Measurements from ENCODE around the gene LPAR5.

The LPAR5 gene

DNA sequence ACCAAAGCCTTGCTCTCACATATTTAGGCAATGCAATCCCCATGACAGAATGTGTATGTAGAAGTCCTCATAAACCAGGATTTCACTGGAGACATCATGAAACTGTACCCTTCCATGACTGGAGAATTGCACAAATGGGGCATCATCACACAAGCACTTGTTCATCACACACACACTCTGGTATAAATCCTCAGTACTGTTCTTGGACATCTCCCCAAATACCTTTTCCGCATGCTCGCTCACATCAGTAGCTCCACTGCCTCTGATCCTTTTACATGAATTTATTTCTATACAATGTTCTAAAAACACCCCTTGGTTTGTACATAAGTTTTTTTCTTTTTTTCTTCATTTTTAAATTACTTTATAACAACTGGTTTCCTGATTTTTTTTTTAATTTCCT is 30.5 kb upstream of the LPAR5 start:
- no peak for DNase-seq (ENCODE audit: extremely low spot score)
- TF ChIP-seq SUZ12 (IDR thresholded peaks at IDR 0.05) (no peak), FOXA1 (IDR thresholded peaks at IDR 0.05) (no peak), NFRKB (IDR thresholded peaks at IDR 0.05) (no peak), PKNOX1 (IDR thresholded peaks at IDR 0.05) (no peak), FOXK2 (IDR thresholded peaks at IDR 0.05) (no peak), BHLHE40 (IDR thresholded peaks at IDR 0.05; ENCODE audit: borderline replicate concordance) (no peak), LEF1 (IDR thresholded peaks at IDR 0.05; ENCODE audit: borderline replicate concordance) (no peak), L3MBTL2 (conservative IDR thresholded peaks at IDR 0.05) (no peak), FOXM1 (IDR thresholded peaks at IDR 0.05; ENCODE audit: borderline replicate concordance) (no peak), SP1 (IDR thresholded peaks at IDR 0.05) (no peak), ZNF384 (IDR thresholded peaks at IDR 0.05) (no peak), CTBP1 (IDR thresholded peaks at IDR 0.05; ENCODE audit: borderline replicate concordance) (no peak), ELF4 (IDR thresholded peaks at IDR 0.05) (no peak), HDGF (IDR thresholded peaks at IDR 0.05; ENCODE audit: borderline replicate concordance) (no peak), TARDBP (IDR thresholded peaks at IDR 0.05) (no peak)
- ChIA-PET CTCF (interaction anchor here (0.6 to 1.3 kb wide), 2 partner anchors 23 to 47 kb away, joined by 3 to 4 read pairs; partner anchors contain the start of gene ZNF384), POLR2A (interaction anchor here (1.2 to 6.6 kb wide), 4 partner anchors 23 to 98 kb away, joined by 3 to 59 read pairs (median 5); partner anchors contain the start of genes MLF2, NOP2 and ZNF384)

- DNase-seq (ENCODE audit: extremely low spot score) = no peak
- ChIA-PET POLR2A (interaction anchor here (1.0 to 6.6 kb wide), 3 partner anchors 24 to 97 kb away, joined by 3 to 59 read pairs (median 5); partner anchors contain the start of genes NOP2 and ZNF384), CTCF (interaction anchor here (1.2 to 2.2 kb wide), 3 partner anchors 20 to 102 kb away, joined by 6 read pairs; partner anchors contain the start of gene PTMS)
- no peak for TF ChIP-seq FOXK2 (IDR thresholded peaks at IDR 0.05)
- no peak for TF ChIP-seq NFRKB (IDR thresholded peaks at IDR 0.05)
- TF ChIP-seq FOXA1 (IDR thresholded peaks at IDR 0.05) = no peak
- TF ChIP-seq LEF1 (IDR thresholded peaks at IDR 0.05; ENCODE audit: borderline replicate concordance) = no peak
- no peak for TF ChIP-seq TARDBP (IDR thresholded peaks at IDR 0.05)
Measured at GRCh38 chr12:6664902-6665301, 29.1 kb upstream of the LPAR5 start.

DNA sequence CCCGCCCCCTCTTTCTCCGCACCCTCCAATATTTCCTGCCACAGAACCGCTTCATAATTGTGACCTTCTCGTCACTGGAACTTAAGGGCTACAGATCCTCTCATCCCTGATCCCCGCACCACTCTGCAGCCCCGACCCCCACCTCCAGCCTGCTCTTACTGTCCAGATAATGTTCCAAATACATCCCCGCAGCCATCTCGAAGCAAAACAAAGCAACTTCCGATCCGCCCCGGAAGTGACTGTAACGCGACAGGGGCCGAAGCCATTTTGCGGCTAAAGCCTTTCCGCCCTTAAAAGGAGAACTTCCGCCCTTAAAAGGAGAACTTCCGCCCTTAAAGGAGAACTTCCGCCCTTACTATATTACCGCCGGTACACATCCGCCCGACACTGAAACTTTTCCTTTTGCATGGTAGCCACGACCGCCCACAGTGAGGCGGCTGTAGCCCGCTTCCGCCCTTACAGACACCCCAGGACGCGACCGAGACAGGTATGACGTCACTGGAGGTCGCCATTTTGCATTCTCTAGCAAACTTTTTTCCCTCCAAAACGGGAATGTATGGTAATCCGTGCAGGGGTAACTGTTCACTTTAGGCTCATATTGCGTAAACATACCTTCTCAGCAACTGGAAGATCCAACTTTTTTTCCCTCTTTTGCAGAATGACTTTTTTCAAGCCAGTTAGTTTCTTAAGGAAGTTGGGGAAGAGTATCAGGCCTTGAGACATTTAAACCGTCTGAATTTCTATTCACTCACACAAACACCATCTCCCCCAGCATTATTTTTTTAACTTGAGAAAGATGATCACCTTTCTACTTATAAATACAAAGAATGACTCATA is 27.4 kb upstream of the LPAR5 start, which contains the start of gene ING4:
TSS of gene ING4 (minus strand) at position 214 of the 837 bp plus-strand sequence. CDS start at position 196, 18 bp downstream.
- POLR2A ChIA-PET = interaction anchor here (6.6 kb wide), 1 partner anchor 26 kb away, joined by 59 read pairs; the partner anchor contains the start of gene ZNF384
- DNase-seq (ENCODE audit: extremely low spot score) = peak; percentile 98
- no peak for TF ChIP-seq ZNF384 (IDR thresholded peaks at IDR 0.05)
- TF ChIP-seq HDGF (IDR thresholded peaks at IDR 0.05; ENCODE audit: borderline replicate concordance) = no peak
- TF ChIP-seq BHLHE40 (IDR thresholded peaks at IDR 0.05; ENCODE audit: borderline replicate concordance) = no peak
- TF ChIP-seq SP1 (IDR thresholded peaks at IDR 0.05) = no peak
- TF ChIP-seq FOXA1 (IDR thresholded peaks at IDR 0.05) = no peak
- TF ChIP-seq PKNOX1 (IDR thresholded peaks at IDR 0.05) = peak; percentile 78
- 0 out of 2 replicates have a peak, but pooled peaks have one; percentile 31 for TF ChIP-seq NFRKB (IDR thresholded peaks at IDR 0.05)
- no peak for TF ChIP-seq ARNT (IDR thresholded peaks at IDR 0.05)
- TF ChIP-seq CTBP1 (IDR thresholded peaks at IDR 0.05; ENCODE audit: borderline replicate concordance) = no peak
- TF ChIP-seq LEF1 (IDR thresholded peaks at IDR 0.05; ENCODE audit: borderline replicate concordance) = no peak
- peak; percentile 90 for TF ChIP-seq FOXK2 (IDR thresholded peaks at IDR 0.05)
- no peak for TF ChIP-seq FOXM1 (IDR thresholded peaks at IDR 0.05; ENCODE audit: borderline replicate concordance)
- TF ChIP-seq ELF4 (IDR thresholded peaks at IDR 0.05) = peak; percentile 99
- TF ChIP-seq TARDBP (IDR thresholded peaks at IDR 0.05) = no peak
- peak; percentile 96 for TF ChIP-seq L3MBTL2 (conservative IDR thresholded peaks at IDR 0.05)
- no peak for TF ChIP-seq SUZ12 (IDR thresholded peaks at IDR 0.05)
- CTCF ChIA-PET = interaction anchor here (0.6 to 2.2 kb wide), 2 partner anchors 103 to 221 kb away, joined by 3 to 6 read pairs; partner anchors contain the start of gene PTMS

GRCh38 chr12:6662602-6662905 is 26.8 kb upstream of the LPAR5 start:
- TF ChIP-seq SUZ12 (IDR thresholded peaks at IDR 0.05) = no peak
- TF ChIP-seq FOXM1 (IDR thresholded peaks at IDR 0.05; ENCODE audit: borderline replicate concordance) = no peak
- TF ChIP-seq LEF1 (IDR thresholded peaks at IDR 0.05; ENCODE audit: borderline replicate concordance) = no peak
- no peak for TF ChIP-seq FOXA1 (IDR thresholded peaks at IDR 0.05)
- TF ChIP-seq L3MBTL2 (conservative IDR thresholded peaks at IDR 0.05) = no peak
- DNase-seq (ENCODE audit: extremely low spot score) = peak; percentile 65
- POLR2A ChIA-PET = interaction anchor here (1.2 kb wide), 1 partner anchor 27 kb away, joined by 4 read pairs; the partner anchor contains the start of gene ZNF384
- CTCF ChIA-PET = interaction anchor here (0.6 kb wide), 1 partner anchor 101 kb away, joined by 3 read pairs; no protein-coding TSS in a partner anchor

- ChIA-PET POLR2A (no interaction called here), CTCF (no interaction called here)
- TF ChIP-seq CTBP1 (IDR thresholded peaks at IDR 0.05; ENCODE audit: borderline replicate concordance) = no peak
- TF ChIP-seq SP1 (IDR thresholded peaks at IDR 0.05) = no peak
- TF ChIP-seq FOXK2 (IDR thresholded peaks at IDR 0.05) = no peak
- no peak for TF ChIP-seq TARDBP (IDR thresholded peaks at IDR 0.05)
- no peak for TF ChIP-seq PKNOX1 (IDR thresholded peaks at IDR 0.05)
- TF ChIP-seq ZNF384 (IDR thresholded peaks at IDR 0.05) = no peak
- no peak for TF ChIP-seq BHLHE40 (IDR thresholded peaks at IDR 0.05; ENCODE audit: borderline replicate concordance)
- no peak for TF ChIP-seq ELF4 (IDR thresholded peaks at IDR 0.05)
- no peak for TF ChIP-seq ARNT (IDR thresholded peaks at IDR 0.05)
- no peak for TF ChIP-seq HDGF (IDR thresholded peaks at IDR 0.05; ENCODE audit: borderline replicate concordance)
- TF ChIP-seq L3MBTL2 (conservative IDR thresholded peaks at IDR 0.05) = no peak
- no peak for TF ChIP-seq NFRKB (IDR thresholded peaks at IDR 0.05)
- TF ChIP-seq SUZ12 (IDR thresholded peaks at IDR 0.05) = no peak
- no peak for TF ChIP-seq LEF1 (IDR thresholded peaks at IDR 0.05; ENCODE audit: borderline replicate concordance)
- no peak for TF ChIP-seq FOXA1 (IDR thresholded peaks at IDR 0.05)
- TF ChIP-seq FOXM1 (IDR thresholded peaks at IDR 0.05; ENCODE audit: borderline replicate concordance) = no peak
- no peak for DNase-seq (ENCODE audit: extremely low spot score)
Measured at GRCh38 chr12:6653987-6654386, 18.2 kb upstream of the LPAR5 start.

All from HEK293T (cell line).